BLaER1 treated with 17β-estradiol and CSF1 and Interleukin-3, amounts not matched to agents 10 nM and 100 nM (cell line): ENCODE results near the gene BAHCC1.

Experiments used
- H3K27ac ChIP-seq, 11 experiments: shearing (Covaris generic); formaldehyde crosslinking; 2 replicates each; pipeline ENCODE4 v1.8.1; 2022
- H3K27me3 ChIP-seq, 11 experiments: shearing (Covaris generic); formaldehyde crosslinking; 2 replicates each; pipeline ENCODE4 v1.8.1; 2022
- H3K36me3 ChIP-seq, 11 experiments: shearing (Covaris generic); formaldehyde crosslinking; 2 replicates each; pipeline ENCODE4 v1.8.1; 2022
- H3K4me1 ChIP-seq, 10 experiments: shearing (Covaris generic); formaldehyde crosslinking; 2 replicates each; pipeline ENCODE4 v1.8.1; 2022
- H3K4me2 ChIP-seq, 11 experiments: shearing (Covaris generic); formaldehyde crosslinking; 2 replicates each; pipeline ENCODE4 v1.8.1; 2022
- H3K4me3 ChIP-seq, 10 experiments: shearing (Covaris generic); formaldehyde crosslinking; 2 replicates each; pipeline ENCODE4 v1.8.1; 2022
- H3K9ac ChIP-seq, 11 experiments: shearing (Covaris generic); formaldehyde crosslinking; 2 replicates each; pipeline ENCODE4 v1.8.1; 2022
- H3K9me3 ChIP-seq, 11 experiments: shearing (Covaris generic); formaldehyde crosslinking; replicated peaks in 1 of 11; 2 replicates each; pipeline ENCODE4 v1.8.1; 2022
- H4K20me1 ChIP-seq, 11 experiments: shearing (Covaris generic); formaldehyde crosslinking; 2 replicates each; pipeline ENCODE4 v1.8.1; 2022
- Cebpa-rat ChIP-seq, 11 experiments: shearing (Covaris generic); IDR thresholded peaks; 2 replicates each; pipeline ENCODE4 v1.8.1; 2022

The BAHCC1 gene

GRCh38 chr17:81394921-81395599 is at the start of gene BAHCC1:
Gene BAHCC1 (plus strand): TSS chr17:81395457. CDS start chr17:81399740, 4,283 bp downstream.
- H3K4me3 ChIP-seq = peak within 1 kb of the TSS; percentile 79 to 96 (median 86)
- H3K4me1 ChIP-seq = peaks cover 38 to 56% (median 44%) of the 10 kb centered on the region in 10 experiments
- H3K36me3 ChIP-seq = peaks cover 0 to 7% (median 0%) of the 10 kb centered on the region in 11 experiments; a peak in 1 of 22 replicates
- H3K4me2 ChIP-seq = peak within 1 kb of the TSS; percentile 95 to 100 (median 99)
- H3K27ac ChIP-seq = peak within 1 kb of the TSS; percentile 85 to 99 (median 97)
- peak within 1 kb of the TSS; percentile 88 to 99 (median 96) for H3K9ac ChIP-seq
- H3K27me3 ChIP-seq = peaks cover 4 to 33% (median 25%) of the 10 kb centered on the region in 11 experiments; a peak in 20 of 22 replicates
- H3K9me3 ChIP-seq = no peaks in the 10 kb centered on the region
- TF ChIP-seq Cebpa-rat (IDR thresholded peaks at IDR 0.05) = no peak
- peaks cover 4 to 59% (median 41%) of the 10 kb centered on the region in 11 experiments; a peak in 19 of 22 replicates for H4K20me1 ChIP-seq

GRCh38 chr17:81346090-81346907 is 49.0 kb upstream of the BAHCC1 start:
- Histone ChIP-seq H3K9me3 (peaks cover 0 to 2% (median 0%) of the 10 kb centered on the region in 11 experiments; a peak in 1 of 22 replicates), H3K4me3 (peak overlapping the region; percentile 64 to 98 (median 90)), H3K9ac (peak overlapping the region; percentile 67 to 99 (median 93); a peak in 21 of 22 replicates), H3K36me3 (peaks cover 0 to 19% (median 0%) of the 10 kb centered on the region in 11 experiments; a peak in 6 of 22 replicates), H3K27ac (peak overlapping the region in 10 of 11 experiments; percentile 57 to 99 (median 96); a peak in 18 of 22 replicates), H4K20me1 (peaks cover 0 to 44% (median 17%) of the 10 kb centered on the region in 11 experiments; a peak in 12 of 22 replicates), H3K27me3 (peaks cover 31 to 58% (median 44%) of the 10 kb centered on the region in 11 experiments), H3K4me1 (peaks cover 60 to 74% (median 66%) of the 10 kb centered on the region in 10 experiments), H3K4me2 (peak overlapping the region; percentile 82 to 98 (median 96))
- no peak for TF ChIP-seq Cebpa-rat (IDR thresholded peaks at IDR 0.05)

GRCh38 chr17:81346908-81347349 is 48.3 kb upstream of the BAHCC1 start:
- H3K27me3 ChIP-seq = peaks cover 25 to 52% (median 38%) of the 10 kb centered on the region in 11 experiments; a peak in 21 of 22 replicates
- H3K4me2 ChIP-seq = peak overlapping the region; percentile 82 to 98 (median 96)
- H3K9ac ChIP-seq = peak overlapping the region; percentile 67 to 87 (median 83); a peak in 20 of 22 replicates
- no peak for TF ChIP-seq Cebpa-rat (IDR thresholded peaks at IDR 0.05)
- H3K36me3 ChIP-seq = peaks cover 0 to 13% (median 0%) of the 10 kb centered on the region in 11 experiments; a peak in 5 of 22 replicates
- H3K4me1 ChIP-seq = peaks cover 55 to 70% (median 62%) of the 10 kb centered on the region in 10 experiments
- H4K20me1 ChIP-seq = peaks cover 0 to 38% (median 11%) of the 10 kb centered on the region in 11 experiments; a peak in 10 of 22 replicates
- peak overlapping the region; percentile 57 to 75 (median 62) for H3K4me3 ChIP-seq
- peaks cover 0 to 3% (median 0%) of the 10 kb centered on the region in 11 experiments; a peak in 1 of 22 replicates for H3K9me3 ChIP-seq
- peak overlapping the region in 8 of 11 experiments; percentile 69 to 85 (median 78); a peak in 16 of 22 replicates for H3K27ac ChIP-seq

GRCh38 chr17:81347437-81347836 is 47.8 kb upstream of the BAHCC1 start:
- TF ChIP-seq Cebpa-rat (IDR thresholded peaks at IDR 0.05) = no peak
- H3K27me3 ChIP-seq = peaks cover 24 to 47% (median 32%) of the 10 kb centered on the region in 11 experiments; a peak in 19 of 22 replicates
- H3K9me3 ChIP-seq = peaks cover 0 to 6% (median 0%) of the 10 kb centered on the region in 11 experiments; a peak in 1 of 22 replicates
- H3K27ac ChIP-seq = peak overlapping the region in 3 of 11 experiments; percentile 7 to 14 (median 10); a peak in 3 of 22 replicates
- peaks cover 52 to 65% (median 57%) of the 10 kb centered on the region in 10 experiments for H3K4me1 ChIP-seq
- peaks cover 0 to 13% (median 0%) of the 10 kb centered on the region in 11 experiments; a peak in 5 of 22 replicates for H3K36me3 ChIP-seq
- H3K4me3 ChIP-seq = no peak overlapping the region
- H3K9ac ChIP-seq = peak overlapping the region in 7 of 11 experiments; percentile 11 to 87 (median 84); a peak in 10 of 22 replicates
- H4K20me1 ChIP-seq = peaks cover 0 to 33% (median 9%) of the 10 kb centered on the region in 11 experiments; a peak in 9 of 22 replicates
- H3K4me2 ChIP-seq = peak overlapping the region; percentile 82 to 98 (median 96); a peak in 21 of 22 replicates

- Histone ChIP-seq H3K27ac (peak overlapping the region in 6 of 11 experiments; percentile 13 to 77 (median 29); a peak in 7 of 22 replicates), H3K27me3 (peaks cover 18 to 37% (median 23%) of the 10 kb centered on the region in 11 experiments; a peak in 17 of 22 replicates), H3K36me3 (peaks cover 0 to 4% (median 0%) of the 10 kb centered on the region in 11 experiments; a peak in 2 of 22 replicates), H3K9ac (peak overlapping the region in 5 of 11 experiments; percentile 1 to 87 (median 84); a peak in 6 of 22 replicates), H3K4me1 (peaks cover 49 to 56% (median 52%) of the 10 kb centered on the region in 10 experiments), H4K20me1 (peaks cover 0 to 23% (median 0%) of the 10 kb centered on the region in 11 experiments; a peak in 8 of 22 replicates), H3K4me3 (no peak overlapping the region), H3K4me2 (peak overlapping the region; percentile 94 to 98 (median 96)), H3K9me3 (peaks cover 0 to 6% (median 0%) of the 10 kb centered on the region in 11 experiments; a peak in 1 of 22 replicates)
- peak in 3 of 11 experiments; percentile 50 to 61 (median 56); a peak in 5 of 22 replicates for TF ChIP-seq Cebpa-rat (IDR thresholded peaks at IDR 0.05)
These were observed 46.9 kb upstream of the BAHCC1 start for GRCh38 chr17:81348097-81349055.

GRCh38 chr17:81349397-81350319 is 45.6 kb upstream of the BAHCC1 start:
- peaks cover 51 to 59% (median 54%) of the 10 kb centered on the region in 10 experiments for H3K4me1 ChIP-seq
- TF ChIP-seq Cebpa-rat (IDR thresholded peaks at IDR 0.05) = no peak
- no peaks in the 10 kb centered on the region for H3K36me3 ChIP-seq
- H3K27ac ChIP-seq = peak overlapping the region in 10 of 11 experiments; percentile 23 to 77 (median 64); a peak in 18 of 22 replicates
- peaks cover 7 to 25% (median 14%) of the 10 kb centered on the region in 11 experiments; a peak in 17 of 22 replicates for H3K27me3 ChIP-seq
- peaks cover 0 to 12% (median 0%) of the 10 kb centered on the region in 11 experiments; a peak in 6 of 22 replicates for H4K20me1 ChIP-seq
- no peak overlapping the region; a peak in 1 of 20 replicates for H3K4me3 ChIP-seq
- H3K4me2 ChIP-seq = peak overlapping the region; percentile 83 to 98 (median 95)
- H3K9ac ChIP-seq = peak overlapping the region in 10 of 11 experiments; percentile 10 to 65 (median 43); a peak in 16 of 22 replicates
- H3K9me3 ChIP-seq = peaks cover 0 to 6% (median 0%) of the 10 kb centered on the region in 11 experiments; a peak in 1 of 22 replicates
